GF-D8 (cell line): ENCODE measurements around the gene DTNBP1.
A peak's percentile ranks its signal among the peaks of the same experiment; 100 is the strongest.

Experiments
- DNase-seq: peaks from one replicate; lab custom pipeline; 2025; lab: John Stamatoyannopoulos, UW

Gene DTNBP1

DNA sequence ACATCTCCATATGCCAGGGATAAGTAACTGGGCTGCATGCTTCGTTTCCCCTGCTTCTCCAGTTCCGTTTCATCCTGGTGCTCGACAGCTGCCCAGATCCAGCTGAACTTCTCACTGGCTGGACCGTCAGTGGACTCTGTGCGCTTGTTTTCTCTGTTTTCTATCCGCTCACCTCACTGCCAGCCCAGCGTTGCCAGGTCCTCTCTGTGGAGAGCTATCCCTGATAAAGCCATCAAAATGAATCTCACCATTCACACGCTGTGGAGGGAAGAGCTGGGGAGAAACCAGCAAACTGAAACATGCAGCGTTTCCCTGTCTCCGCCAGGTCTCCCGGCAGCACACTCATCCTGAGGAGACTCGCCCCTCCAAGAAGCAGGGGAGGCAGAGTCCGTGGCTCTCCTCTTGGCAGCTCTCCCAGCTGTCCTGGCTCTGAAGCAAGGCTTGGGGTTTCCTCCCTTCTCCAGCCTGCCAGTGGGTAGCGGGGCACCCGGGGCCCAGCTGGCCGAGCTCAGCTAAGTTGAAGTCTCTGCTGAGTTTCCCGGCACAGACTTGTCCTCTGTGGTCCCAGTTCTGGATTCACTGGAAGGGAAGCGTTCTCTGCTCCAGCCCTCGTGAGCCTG, 160.9 kb downstream of the DTNBP1 start:
- no peak for DNase-seq

DNA sequence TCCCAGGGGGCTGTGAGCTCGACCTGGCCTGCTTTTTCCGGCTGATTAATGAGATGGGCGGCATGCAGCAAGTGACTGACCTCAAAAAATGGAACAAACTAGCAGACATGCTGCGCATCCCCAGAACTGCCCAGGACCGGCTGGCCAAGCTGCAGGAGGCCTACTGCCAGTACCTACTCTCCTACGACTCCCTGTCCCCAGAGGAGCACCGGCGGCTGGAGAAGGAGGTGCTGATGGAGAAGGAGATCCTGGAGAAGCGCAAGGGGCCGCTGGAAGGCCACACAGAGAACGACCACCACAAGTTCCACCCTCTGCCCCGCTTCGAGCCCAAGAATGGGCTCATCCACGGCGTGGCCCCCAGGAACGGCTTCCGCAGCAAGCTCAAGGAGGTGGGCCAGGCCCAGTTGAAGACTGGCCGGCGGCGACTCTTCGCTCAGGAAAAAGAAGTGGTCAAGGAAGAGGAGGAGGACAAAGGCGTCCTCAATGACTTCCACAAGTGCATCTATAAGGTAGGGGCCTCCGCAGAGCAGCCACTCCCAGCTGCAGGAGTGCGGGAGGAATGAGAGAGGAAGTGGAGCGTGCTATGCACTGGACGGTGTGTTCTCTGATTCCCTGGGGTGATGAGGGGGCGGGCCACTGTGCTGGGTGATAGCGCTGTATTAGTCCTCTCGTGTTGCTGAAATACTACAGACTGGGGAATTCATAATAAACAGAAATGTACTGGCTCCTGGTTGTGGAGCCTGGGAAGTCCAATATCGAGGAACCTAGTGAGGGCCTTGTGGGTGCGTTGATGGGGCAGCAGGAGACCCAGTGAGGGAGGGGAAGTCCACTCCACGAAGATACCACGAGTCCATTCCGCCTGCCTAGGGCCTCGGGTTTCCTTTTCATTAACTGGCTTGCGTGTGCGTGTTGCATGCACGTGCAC, 161.7 kb downstream of the DTNBP1 start:
- no peak for DNase-seq

DNA sequence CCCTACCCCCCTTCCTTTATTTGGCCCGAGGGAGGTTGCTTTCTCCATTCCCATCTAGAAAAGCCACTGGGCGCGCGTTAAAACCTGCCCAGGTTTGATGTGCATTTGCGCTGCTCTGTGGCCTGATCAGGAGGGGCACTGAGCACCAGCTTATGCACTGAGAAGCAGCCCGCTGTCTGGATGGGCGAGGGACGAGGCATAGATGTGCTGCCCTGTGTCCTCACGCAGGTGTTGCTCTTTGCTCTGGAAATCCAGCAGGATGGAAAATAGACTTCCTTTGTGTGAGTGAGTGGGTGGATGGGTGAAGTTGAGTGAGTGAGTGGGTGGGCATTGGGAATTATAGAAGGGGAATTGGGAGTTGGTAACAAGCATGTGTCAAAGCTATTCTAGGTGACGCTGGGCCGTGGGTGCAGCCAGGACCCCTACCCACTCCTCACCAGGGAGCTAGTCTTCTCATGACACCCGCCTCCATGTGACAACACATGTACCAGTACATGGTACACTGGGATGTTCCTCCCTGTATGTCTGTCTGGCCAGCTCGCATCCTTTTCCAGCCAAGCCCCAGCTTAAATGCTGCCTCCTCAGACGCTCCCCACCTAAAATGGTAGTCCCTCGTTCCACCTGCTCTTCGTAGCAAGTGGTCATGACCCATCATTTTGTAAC, 162.6 kb downstream of the DTNBP1 start:
- no peak for DNase-seq

DNA sequence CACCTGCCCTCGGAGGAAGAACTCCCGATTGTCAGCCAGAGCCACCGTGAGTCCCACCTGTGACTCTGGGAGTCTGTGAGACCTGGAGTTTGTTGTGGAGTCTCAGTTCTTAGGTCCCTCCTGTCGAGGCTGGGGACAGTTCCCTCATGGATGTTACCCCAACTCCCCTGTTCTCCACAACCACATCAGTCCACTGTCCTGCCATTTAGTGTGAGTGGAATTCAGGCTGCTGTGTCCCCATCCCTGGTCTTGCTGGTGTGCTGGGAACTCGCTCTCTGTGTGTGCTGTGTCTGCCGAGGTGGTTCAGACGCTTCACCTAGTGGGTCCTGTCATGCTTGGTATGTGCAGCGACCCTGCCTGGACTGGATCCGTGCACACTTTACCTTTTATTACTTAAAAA, 163.2 kb downstream of the DTNBP1 start:
- DNase-seq: no peak

DNA sequence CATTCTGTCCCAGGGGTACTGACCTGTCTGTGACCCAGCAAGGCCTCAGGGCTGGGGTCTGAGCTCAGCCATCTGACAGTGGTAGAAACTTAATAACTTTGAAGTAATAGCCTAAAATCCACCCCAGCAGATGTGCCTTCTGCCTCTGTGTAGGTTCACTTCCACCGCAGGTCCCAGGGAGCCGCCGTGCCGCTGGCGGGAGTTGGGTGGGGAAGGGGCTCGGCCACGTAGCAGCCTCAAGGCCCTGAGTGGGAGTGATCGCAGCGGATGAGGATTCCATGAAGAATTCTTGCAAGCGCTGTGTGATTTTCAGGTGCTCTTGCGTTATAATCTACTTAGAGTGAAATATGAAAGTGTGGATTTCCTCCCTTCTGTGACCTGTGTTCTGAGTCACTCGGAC, 163.7 kb downstream of the DTNBP1 start:
- no peak for DNase-seq

DNA sequence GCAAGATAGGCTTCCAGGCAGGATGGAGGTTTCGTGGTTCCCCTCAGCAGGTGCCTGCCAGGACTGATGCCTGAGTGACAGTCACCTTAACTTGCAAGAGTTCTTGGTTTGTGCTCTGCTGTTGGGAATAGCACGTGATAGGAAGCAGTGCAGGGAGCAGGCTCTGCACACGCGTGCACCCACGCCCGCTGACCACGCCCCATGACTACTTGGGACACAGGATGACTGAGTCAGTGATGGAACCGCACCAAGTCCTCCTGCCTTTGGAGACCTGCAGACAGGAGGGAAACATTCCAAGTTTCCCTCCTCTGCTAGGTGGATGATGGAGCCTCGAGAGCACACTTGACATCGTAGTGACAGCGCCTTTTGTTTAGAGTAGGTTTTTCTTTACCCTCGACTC, 164.2 kb downstream of the DTNBP1 start:
- DNase-seq: no peak

DNA sequence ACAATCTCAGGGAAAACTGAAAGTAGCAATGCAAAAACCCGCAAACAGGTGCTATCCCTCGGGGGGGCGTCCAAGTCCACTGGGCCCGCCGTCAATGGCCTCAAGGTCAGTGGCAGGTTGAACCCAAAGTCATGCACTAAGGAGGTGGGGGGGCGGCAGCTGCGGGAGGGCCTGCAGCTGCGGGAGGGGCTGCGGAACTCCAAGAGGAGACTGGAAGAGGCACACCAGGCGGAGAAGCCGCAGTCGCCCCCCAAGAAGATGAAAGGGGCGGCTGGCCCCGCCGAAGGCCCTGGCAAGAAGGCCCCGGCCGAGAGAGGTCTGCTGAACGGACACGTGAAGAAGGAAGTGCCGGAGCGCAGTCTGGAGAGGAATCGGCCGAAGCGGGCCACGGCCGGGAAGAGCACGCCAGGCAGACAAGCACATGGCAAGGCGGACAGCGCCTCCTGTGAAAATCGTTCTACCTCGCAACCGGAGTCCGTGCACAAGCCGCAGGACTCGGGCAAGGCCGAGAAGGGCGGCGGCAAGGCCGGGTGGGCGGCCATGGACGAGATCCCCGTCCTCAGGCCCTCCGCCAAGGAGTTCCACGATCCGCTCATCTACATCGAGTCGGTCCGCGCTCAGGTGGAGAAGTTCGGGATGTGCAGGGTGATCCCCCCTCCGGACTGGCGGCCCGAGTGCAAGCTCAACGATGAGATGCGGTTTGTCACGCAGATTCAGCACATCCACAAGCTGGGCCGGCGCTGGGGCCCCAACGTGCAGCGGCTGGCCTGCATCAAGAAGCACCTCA, 166.3 kb downstream of the DTNBP1 start:
- no peak for DNase-seq

DNA sequence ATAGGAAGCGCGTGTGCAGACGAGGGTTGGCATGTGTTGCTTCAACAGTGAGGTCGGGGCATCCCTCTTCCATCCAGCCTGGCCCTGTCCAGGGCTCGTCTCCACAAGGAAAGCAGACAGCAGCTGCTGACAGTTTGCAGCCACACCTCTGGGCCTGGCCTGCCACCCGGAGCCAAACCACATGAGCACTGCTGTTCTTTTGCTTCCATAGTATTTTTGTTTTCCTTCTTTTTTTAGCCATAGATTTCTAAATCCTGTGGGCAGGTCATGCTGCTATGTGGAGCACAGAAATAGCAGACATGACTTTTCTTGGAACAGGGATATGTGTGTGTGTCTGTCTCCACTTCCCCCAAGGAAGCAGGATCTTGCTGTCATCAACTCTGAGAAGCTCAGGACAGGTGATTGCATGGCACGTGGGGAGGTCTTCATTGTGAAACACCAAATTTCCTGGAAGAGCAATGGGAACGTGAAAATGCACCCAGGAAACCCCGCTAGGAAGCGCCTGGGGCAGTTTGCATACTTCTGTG, 167.4 kb downstream of the DTNBP1 start:
- DNase-seq: no peak

DNA sequence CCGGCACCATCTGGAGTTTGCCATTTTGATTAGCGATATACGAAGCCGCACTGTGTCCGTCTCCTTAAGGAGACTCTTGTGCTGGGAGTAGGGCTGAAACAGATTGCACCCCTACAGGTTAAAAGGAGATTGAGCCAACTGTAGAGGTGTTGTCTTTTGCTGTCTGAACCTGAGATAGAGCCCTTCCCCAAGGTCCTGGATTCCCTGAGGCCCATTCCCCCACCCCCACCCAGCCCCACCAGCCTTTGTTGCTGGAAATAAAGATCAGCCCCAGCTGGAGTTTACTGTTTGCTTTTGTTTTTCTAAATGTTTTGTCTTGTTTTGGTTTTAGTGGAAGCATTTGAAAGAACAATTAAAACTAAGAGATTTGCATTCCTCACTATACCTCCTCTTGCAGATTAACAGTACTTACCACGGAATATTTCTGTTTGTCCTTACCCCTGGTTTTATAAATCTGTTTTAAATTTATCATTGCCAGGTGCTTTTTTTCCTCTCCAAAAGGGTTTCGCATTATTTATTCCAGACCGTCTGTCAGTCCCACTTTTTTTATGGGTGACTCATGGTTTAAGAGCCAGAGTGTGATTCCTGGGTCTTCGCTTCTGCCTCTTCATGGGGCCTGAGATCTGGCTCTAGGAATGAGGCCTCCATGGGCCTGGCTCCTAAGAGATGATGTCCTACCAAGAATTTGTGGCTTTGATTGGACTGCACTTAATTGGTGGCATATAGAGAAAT, 169.2 kb downstream of the DTNBP1 start:
- DNase-seq: no peak

DNA sequence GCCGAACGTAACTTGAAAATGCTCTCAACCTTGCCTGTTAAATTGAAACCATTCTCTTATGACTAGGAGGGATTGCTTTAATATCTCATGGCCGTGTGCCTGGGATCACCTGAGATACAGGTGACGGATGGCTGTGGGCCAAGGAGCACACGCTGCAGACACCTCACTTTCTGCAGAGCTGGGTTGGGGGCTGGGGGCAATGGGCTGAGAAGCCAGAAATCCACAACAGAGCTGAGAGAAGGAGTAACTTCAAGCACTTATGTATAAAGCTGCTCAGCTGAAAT, 170.9 kb downstream of the DTNBP1 start:
- DNase-seq: no peak

DNA sequence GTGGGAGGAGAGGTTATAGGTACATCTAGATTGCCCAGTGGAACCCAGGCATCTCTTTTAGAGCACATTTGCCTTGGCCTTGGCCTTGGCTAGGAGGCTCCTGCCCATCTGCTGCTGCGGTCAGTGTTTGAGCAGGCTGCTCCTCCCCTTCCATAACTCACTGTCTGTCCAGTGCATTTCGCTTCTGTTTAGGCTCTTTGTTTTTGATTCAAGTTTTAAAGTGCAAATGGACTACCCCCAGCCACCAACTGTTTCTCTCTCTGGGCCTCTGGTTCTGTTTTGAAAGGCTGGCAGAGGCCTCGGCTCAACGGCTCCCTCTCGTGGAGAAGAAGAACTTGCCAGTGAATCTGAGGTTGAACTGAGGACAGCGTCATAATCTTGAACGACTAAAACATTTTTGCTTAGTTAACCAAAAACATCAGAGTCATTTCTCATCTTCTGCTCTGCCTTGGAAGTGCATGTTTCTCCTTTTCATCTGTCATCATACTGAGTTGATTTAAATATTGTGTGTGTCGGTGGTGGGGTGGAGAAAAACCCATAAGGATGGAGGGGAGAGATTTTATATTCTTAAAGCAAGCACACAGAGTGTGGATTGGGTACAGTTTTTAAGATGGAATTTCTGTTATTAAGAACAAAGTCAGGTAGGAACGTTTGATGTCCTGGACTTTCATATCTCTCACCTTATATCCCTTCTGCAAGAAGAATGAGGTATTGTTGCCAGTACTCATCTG, 171.4 kb downstream of the DTNBP1 start:
- peak; percentile 9 for DNase-seq

DNA sequence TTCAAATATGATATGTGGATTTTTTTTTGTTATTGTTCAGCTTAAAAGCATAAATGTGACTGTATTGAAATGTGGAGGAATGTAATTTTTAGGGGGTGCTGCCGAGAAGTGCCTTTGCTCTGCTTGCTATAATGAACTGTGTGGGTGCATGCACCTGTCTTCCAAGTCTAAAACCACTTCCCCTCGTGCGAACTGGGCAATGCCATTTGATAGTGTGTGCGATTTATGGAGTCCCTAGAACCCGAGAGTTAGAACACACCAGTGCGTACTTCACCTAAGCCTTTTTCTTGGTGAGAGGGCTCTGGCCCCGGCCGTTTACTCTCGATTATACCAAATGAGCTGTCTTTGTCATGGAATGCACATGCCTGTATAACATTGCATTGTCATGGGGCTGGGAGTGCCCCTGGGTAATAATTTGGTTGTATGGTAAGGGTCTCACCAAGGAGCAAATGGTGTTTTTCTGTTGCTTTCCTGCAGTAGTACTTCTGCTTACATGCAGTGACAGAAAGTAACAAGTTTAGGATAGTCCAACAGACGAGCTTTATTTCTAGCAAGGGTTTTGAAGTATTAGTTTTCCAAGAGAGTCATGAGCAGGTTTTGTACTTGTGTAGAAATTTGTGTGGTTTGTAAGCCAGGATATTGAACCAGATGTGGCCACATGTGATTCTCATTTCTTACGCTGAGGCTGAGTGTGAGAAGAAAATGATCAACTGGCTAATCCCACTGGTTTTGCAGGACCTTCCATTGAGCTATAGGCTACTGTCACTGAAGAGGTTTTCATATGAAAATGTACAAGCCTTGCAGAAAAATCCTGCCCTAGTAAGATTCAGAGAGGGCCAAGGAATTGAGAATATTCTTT, 172.4 kb downstream of the DTNBP1 start:
- DNase-seq: no peak

DNA sequence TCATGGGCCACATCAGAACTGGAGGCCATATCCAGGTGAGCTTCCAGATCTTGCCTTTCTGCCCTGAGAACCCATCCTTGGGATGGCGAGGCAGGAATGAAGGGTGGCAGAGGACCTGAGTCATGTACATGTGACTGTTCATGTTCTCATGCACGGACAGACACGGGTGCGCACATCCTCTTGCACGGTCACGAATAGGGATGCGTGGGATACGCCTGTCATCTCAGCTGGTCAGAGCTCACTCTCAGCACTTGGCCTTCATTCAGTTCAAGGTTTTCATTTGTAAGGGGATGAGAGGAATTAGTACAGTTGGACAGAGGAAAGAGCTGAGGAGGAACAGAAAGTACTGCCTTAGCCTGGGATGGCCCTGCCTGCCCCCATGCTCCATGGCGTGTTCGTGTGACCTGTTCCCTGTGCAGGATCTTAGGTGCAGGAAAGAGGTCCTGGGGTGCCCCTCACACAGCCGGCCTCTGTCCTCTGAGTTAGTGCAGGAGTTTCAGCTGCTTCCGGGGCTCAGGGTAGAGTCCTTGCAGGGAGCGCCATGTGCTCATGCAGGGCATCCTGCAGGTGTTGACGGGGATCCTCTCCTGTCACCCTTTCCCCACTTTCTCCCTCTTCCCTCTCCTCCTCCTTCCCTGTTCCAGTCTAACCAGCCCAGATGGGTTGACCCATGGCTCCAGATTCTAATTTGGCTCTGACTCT, 173.4 kb downstream of the DTNBP1 start:
- DNase-seq: no peak

DNA sequence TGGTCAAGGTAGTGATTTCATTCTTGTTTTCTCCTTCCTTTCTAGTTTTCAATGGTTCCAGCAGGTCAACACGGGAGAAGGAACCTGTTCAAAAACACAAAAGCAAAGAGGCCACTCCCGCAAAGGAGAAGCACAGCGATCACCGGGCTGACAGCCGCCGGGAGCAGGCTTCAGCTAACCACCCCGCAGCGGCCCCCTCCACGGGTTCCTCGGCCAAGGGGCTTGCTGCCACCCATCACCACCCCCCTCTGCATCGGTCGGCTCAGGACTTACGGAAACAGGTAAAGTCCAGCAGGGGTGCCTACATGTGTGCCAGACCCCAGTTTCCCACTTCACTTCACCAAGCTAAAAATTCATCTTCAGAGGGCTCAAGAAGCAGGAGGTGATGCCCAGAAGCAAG, 175.6 kb downstream of the DTNBP1 start:
- no peak for DNase-seq

DNA sequence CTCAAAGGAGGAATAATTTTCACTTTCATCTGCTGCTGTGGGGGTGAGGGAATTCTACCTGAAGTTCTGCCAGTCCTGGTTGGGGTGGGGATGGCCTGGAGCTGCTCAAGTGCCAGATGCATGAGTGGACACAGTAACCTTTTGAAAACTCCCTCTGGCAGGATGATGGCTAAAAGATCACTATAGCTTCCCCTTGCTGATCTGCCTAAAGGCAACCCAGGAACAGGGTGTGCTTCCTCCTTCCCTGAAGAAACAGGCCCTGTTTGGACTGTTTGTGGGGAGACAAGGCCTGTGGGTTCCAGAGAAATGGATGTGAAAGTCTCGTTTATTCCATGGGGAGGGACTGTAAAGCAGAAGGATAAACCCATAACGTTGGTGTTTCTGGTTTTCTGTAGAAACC, 176.9 kb downstream of the DTNBP1 start:
- no peak for DNase-seq

DNA sequence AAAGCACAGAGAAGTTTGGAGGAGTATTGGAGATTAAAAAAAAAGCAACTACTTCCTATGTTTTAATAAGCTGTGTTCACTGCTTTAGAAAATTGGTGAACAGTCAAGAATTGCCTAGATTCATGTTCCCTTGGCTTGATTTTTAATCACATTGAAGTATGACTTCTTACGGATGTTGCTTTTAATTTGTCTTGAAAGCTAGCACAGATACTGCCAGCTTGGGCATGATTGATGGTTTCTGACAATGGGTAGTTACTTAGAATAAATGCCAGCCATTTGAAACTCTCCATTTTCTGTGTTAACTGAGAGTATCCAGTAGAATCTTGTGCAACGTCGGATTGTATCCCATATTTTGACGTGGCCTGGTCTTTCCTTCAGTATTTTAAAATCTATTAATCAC, 178.0 kb downstream of the DTNBP1 start:
- no peak for DNase-seq

DNA sequence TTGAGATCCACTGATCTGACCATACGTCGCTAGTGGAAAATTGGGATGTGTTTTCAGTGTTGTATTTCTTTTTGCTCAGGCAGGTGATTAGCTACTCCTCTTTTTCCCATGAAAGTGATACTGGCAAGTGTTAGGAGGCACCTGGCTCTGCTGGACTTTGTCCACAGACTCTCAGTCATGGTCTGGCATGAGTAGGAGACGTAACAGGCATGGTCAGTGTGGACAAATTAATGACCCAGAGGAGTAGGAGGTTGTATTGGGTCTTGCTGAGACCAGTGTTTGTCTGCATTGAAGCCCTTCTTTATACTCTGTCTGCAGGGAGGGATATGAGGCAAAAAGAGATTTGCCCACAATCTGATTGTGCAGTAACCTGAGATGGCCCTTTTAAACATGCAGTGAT, 178.7 kb downstream of the DTNBP1 start:
- DNase-seq: no peak

DNA sequence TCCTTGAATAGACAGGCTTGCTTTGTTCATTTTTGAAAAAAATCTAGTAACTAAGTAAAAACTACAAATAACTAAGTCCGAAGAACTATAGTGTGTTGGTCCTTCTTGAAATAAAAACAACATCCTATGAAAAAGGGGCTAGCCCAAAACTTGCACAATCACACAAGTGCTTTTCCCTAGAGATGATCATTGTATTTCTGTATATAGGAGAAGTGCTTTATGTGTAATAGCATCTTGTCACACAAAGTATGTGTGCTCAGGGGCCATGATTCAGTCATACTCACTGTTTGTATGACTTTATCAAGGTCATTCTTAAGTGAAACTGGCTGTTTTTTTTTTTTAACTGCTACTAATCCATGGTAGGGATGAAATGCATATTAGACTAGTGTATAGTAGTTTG, 179.8 kb downstream of the DTNBP1 start:
- DNase-seq: no peak
